GM19467 (cell line): ENCODE data around the gene LCN15.
A peak's percentile ranks its signal among the peaks of the same experiment; 100 is the strongest.
"Not testable (repeated sequence)": the region's sequence is repeated elsewhere in the genome, so short reads cannot be mapped to it uniquely, and the experiment has no call there.

ENCODE experiments used
- ATAC-seq: cut with Tn5 transposase; IDR thresholded peaks from one replicate; pipeline ENCODE4 v1.9.1; 2021; ENCODE audit warnings: mild to moderate bottlenecking, moderate library complexity; ENCODE audit not compliant: unreplicated experiment

Gene LCN15

DNA sequence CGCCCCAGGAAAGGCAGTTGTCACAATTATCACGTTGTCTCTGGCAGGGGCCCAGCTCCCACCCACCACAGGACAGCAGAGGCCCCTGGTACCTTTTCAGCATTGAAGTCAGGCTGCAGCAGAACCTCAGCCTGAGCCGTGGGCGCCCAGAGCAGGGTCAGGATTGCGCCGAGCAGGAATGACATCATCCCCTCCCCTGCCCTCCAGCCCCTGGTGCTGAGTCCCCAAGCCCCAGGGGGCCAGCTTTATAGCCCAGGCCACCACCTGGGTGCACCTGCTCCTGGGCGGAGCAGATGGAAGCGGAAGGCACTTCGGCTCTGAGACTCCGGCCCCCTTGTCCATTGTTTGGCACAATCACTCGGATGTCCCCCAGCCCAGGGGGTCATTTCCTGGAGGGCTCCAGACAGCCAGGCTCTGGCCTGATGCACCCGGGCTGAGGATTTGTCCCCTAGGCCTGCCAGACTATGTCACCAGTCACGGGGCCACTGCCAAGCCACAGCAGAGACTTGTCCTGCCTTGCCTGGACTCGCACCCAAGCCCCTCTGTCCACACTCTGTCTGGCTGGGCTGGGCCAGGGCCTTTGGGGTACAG is at the start of gene LCN15:
Gene LCN15, minus strand, starts transcription at position 218 of the 591 bp plus-strand sequence. Its CDS starts 30 bp downstream, at position 188.
- no peak for ATAC-seq

DNA sequence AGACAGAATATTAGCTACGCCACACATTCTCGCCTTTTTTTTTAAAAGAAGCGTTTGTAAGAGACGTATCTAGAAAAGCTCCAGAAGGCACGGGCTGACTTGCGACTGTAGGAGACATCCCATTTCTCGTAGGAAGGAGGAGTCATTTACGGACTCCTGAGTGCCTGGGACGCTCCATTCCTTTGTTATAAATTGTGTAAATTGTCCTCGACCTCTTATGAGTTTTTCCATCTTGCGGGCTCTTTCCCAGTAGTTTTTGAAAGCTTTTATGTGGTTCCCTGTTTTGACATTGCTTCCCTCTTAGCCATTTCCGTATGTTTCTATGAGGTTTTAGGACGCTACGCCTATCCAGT is 44.5 kb upstream of the LCN15 start:
- no peak for ATAC-seq

DNA sequence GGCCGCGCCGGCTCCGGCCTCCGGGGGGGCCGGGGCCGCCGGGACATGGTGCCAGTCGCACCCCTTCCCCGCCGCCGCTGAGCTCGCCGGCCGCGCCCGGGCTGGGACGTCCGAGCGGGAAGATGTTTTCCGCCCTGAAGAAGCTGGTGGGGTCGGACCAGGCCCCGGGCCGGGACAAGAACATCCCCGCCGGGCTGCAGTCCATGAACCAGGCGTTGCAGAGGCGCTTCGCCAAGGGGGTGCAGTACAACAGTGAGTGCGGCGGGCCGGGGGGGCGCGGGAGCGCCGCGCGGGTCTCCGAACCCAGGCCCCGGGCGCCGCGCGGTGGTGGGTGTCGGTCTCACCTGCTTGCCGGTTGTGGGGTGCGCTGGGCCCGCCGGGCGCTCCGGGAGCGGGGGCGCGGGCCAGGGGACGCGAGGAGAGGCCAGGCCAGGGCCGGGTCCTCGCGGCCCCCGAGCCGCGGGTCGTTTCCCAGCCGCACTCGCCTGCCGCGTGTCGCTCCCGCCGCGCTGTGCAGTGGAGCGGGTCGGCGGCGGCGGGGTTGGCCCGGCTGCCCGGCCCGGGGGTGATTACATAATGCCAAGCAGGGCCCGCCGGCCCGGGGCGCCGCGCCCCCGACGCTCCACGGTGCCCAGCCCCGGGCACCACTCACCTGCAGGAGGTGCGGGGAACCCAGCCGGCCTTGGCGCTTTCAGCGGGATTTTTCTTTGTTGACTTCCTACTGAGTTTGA is 43.9 kb upstream of the LCN15 start:
- ATAC-seq: peak; percentile 35

DNA sequence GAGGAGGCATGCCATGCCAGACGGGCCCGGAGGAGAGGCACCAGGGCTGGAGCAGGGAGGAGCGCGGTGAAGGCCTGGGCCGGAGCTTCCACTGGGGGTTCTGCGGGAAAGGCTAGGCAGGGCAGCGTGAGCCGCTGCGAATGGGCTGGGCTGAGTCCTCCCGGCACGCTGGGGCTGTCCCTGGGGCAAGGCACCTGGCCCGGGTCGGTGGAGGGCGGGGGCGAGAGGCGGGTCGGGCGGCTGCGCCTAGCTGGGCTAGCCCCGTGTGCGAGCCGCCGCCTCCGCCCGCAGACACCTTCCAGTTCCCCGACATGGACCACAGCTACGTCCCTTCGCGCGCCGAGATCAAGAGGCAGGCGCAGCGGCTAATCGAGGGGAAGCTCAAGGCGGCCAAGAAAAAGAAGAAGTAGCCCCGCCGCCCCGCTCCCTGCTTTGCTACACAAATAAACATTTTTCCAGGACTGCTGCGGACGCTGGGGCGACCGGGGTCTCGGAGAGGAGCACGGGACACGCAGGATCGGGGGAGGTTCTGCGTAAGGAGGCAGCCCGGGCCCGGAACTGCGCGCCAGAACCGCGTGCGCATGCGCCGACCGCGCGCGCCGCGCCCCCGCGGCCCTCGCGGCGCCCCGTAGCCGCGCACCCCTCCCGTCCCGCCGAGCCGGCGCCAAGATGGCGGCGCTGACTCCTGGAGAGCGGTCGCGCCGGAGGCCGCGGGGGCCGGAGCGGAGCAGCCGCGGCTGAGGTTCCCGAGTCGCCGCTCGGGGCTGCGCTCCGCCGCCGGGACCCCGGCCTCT is 43.2 kb upstream of the LCN15 start, which contains the start of gene RABL6:
Gene RABL6, plus strand, starts transcription at position 668 of the 794 bp plus-strand sequence. CDS start 249 bp downstream, outside the sequence.
- peak; percentile 56 for ATAC-seq

DNA sequence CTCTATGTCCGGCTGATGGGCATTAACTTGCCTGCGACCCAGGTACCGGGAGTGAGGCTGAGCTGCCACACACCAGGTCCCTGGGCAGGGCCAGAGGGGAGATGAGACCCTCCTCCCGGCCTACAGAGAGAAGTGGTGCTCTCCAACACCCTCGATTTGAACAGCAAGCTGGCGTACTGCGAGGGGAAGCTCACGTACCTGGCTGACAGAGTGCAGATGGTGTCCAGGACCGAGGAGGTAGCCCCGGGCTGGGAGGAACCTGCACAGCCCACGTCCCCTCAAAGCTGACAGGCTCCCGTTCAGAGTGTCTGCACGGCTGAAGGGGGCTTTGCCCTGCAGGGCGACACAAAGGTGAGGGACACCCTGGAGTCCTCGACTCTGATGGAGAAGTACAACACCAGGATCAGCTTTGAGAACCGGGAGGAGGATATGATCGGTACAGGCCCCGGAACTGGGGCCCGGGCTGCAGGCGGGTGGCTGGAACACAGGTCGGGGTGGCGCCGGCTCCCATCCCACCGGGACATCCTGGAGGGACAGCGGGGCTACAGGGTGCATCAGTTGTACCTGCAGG is 42.4 kb upstream of the LCN15 start:
- no peak for ATAC-seq

DNA sequence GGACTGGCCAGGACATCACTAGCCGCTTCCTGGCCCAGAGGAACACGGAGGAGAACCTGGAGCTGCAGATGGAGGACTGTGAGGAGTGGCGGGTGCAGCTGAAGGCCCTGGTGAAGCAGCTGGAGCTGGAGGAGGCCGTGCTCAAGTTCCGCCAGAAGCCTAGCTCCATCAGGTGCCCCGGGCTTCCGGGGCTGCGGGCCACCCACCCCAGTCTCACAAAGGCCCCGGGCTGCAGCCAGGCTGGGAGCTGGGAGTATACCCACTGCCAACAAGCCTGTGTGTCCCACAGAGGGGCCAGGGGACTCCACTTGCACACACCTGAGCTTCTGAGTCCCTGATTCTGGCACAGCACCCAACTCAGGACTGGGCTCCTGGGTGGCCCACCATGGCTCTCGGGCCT is 41.7 kb upstream of the LCN15 start:
- ATAC-seq: no peak

DNA sequence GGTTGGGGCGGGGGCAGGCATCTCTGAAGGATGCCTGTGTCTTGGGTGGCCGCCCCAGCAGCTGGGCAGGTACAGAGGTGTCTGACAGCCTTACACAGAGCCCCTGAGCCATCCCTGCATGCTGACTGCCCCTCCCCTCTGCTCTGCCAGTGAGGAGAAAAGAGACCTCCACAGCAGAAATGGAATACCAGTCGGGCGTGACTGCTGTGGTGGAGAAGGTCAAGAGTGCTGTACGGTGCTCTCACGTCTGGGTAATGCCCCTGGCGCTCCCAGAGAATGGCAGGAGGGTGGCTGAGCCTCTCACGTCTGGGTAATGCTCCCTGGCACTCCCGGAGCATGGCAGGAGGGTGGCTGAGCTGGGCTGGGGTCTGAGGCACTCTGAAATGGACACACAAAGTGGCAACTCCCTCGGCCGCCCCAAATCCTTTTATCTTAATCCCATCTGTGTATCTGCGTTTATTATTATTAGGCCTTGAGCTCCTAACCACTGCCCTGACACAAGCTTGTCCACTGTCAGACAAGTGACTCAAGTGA is 41.0 kb upstream of the LCN15 start:
- no peak for ATAC-seq

- no peak for ATAC-seq
Measured at GRCh38 chr9:136804509-136805206, 40.3 kb upstream of the LCN15 start.

- no peak for ATAC-seq
Measured at GRCh38 chr9:136803551-136804508, 39.5 kb upstream of the LCN15 start.

- not testable (repeated sequence) for ATAC-seq
Measured at GRCh38 chr9:136803009-136803550, 38.8 kb upstream of the LCN15 start.

GRCh38 chr9:136802321-136802720 is 38.0 kb upstream of the LCN15 start:
- no peak for ATAC-seq

GRCh38 chr9:136799854-136800657 is 35.7 kb upstream of the LCN15 start:
- no peak for ATAC-seq

DNA sequence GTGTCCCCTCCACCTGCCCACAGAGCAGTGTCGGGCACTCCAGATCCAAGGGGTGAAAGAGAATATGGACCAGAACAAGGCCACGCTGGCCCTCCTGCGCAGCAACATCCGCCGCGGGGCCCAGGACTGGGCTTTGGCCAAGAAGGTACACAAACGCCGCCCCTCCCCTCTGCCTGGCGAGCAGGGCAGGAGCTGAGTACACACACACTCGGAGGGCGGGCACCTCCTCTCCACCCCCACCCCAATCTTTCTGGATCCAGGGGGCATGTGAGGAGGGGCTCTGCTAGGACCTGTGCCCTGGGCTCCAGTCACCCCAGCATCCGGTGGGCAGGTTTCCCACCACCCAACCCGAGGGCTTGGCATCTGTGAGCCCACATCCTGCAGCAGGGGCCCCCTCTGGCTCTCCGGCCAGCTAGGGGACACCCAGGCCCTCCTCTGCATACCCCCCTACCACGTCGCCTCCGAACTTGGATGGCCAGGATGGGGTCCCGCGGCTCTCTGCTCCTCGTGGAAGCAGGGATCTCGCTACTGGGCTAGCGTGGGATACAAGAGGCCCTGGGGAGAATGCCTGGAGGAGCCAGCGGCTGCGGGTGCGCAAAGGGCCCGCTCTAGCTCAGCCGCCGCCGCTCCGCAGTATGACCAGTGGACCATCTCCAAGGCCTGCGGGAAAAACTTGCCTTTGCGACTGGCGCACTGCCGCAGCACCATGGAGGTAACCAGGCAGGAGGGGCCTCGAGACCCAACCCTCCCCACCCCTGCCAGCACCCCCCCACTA is 34.9 kb upstream of the LCN15 start:
- no peak for ATAC-seq

DNA sequence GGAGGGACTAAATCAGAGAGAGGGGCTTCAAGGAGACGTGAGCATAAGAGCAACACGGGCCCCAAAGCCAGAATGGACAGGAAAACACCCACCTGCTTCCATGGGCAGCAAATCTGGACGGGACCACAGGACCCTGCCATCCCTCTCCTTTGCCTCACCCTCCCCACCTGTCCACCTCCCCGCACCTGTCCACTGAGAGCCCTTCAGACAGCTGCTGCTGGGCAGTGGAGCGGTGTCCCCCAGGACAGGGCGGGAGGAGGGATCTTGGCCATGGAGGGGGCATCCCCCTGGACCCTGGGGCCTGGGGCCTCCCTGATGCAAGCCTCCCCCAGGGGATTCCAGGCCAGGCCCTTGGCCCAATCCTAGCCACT is 34.4 kb upstream of the LCN15 start:
- no peak for ATAC-seq

DNA sequence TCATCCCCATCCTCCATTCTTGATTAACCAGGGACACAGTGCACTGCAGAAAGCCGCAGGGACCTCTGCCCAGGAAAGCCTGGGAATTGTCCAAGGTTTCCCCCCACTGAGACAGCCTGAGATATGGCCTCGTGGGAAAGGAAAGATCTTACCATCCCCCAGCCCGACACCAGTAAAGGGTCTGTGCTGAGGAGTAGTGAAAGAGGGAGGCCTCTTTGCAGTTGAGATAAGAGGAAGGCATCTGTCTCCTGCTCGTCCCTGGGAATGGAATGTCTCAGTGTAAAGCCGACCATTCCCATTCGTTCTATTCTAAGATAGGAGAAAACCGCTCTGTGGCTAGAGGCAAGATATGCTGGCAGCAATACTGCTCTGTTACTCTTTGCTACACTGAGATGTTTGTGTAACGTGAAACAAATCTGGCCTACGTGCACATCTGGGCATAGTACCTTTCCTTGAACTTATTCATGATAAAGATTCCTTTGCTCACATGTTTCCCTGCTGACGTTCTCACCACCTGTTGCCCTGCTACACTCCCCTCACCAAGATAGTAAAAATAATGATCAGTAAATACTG is 32.5 kb upstream of the LCN15 start:
- not testable (repeated sequence) for ATAC-seq

DNA sequence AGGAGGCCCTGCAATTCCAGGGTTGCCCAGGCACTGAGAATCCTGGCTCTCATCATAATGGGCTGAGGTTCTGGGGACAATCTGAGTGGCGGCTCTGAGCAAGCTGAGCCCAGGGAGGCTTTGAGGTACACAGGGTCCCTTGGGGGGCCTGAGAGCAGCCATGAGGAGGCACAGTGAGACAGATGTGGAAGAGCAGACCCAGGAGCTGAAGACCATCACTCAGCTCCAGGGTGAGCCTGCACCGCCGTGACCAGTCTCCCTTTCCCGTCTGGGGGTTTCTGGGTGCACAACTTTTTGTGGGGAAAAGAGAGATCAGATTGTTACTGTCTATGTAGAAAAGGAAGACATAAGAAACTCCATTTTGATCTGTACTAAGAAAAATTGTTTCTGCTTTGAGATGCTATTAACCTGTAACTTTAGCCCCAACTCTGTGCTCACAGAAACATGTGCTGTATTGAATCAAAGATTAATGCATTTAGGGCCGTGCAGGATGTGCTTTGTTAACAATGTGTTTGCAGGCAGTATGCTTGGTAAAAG is 32.0 kb upstream of the LCN15 start, which contains the start of gene CCDC183:
Gene CCDC183, plus strand, starts transcription at position 101 of the 537 bp plus-strand sequence. Its CDS starts 60 bp downstream, at position 161.
- no peak for ATAC-seq

DNA sequence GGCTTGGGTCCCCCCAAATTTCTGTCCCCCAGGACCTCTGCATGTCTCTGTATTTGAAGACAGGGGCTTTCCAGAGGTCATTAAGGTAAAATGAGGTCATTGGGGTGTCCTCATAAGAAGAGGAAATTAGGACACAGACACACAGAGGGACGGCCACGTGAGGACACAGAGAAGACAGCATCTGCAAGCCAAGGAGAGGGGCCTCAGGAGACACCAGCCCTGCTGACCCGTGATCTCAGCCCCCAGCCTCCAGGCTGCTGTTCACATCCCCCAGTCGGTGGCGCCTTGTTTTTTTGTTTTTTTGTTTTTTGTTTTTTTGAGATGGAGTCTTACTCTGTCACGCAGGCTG is 30.7 kb upstream of the LCN15 start:
- no peak for ATAC-seq
